HG03558 (cell line): Measurements from ENCODE around the gene CANX.

Source experiments
- ATAC-seq: cut with Tn5 transposase; IDR thresholded peaks from one replicate; pipeline ENCODE4 v1.9.1; 2021; ENCODE audit warnings: moderate number of reproducible peaks; ENCODE audit not compliant: unreplicated experiment; ENCODE audit errors: extremely low read depth

CANX gene

GRCh38 chr5:179747811-179748210 is 49.0 kb downstream of the CANX start:
- no peak for ATAC-seq

GRCh38 chr5:179749857-179750508 is 51.2 kb downstream of the CANX start:
- no peak for ATAC-seq

GRCh38 chr5:179753971-179754370 is 55.2 kb downstream of the CANX start:
- no peak for ATAC-seq

GRCh38 chr5:179755022-179755421 is 56.3 kb downstream of the CANX start:
- no peak for ATAC-seq

- ATAC-seq, result no peak
These were observed 60.2 kb downstream of the CANX start for GRCh38 chr5:179758955-179759354.

GRCh38 chr5:179759581-179760551 is 61.1 kb downstream of the CANX start:
- ATAC-seq, result no peak

- no peak for ATAC-seq
These were observed 63.5 kb downstream of the CANX start for GRCh38 chr5:179762079-179762780.

- no peak for ATAC-seq
These were observed 64.0 kb downstream of the CANX start for GRCh38 chr5:179762781-179763176.

GRCh38 chr5:179763215-179763945 is 64.6 kb downstream of the CANX start:
- no peak for ATAC-seq

GRCh38 chr5:179764056-179764455 is 65.3 kb downstream of the CANX start:
- no peak for ATAC-seq

- ATAC-seq, result no peak
These were observed 66.6 kb downstream of the CANX start for GRCh38 chr5:179765400-179765799.

- no peak for ATAC-seq
These were observed 67.4 kb downstream of the CANX start for GRCh38 chr5:179766021-179766725.

- ATAC-seq, result no peak
These were observed 68.1 kb downstream of the CANX start for GRCh38 chr5:179766726-179767455.

- ATAC-seq, result no peak
These were observed 68.8 kb downstream of the CANX start for GRCh38 chr5:179767496-179768100.

GRCh38 chr5:179768326-179769085 is 69.7 kb downstream of the CANX start:
- ATAC-seq, result no peak

GRCh38 chr5:179769271-179769670 is 70.5 kb downstream of the CANX start:
- ATAC-seq, result no peak

- no peak for ATAC-seq
These were observed 71.0 kb downstream of the CANX start for GRCh38 chr5:179769796-179770195.
